Skeletal muscle cell (primary cell): ENCODE data around the gene KSR2.
"Not testable (repeated sequence)": the region's sequence is repeated elsewhere in the genome, so short reads cannot be mapped to it uniquely, and the experiment has no call there.

ENCODE experiments used
- DNase-seq: peaks from one replicate; pipeline ENCODE4 v3.0.0-alpha.2; 2010; ENCODE audit warnings: low read depth
- H3K4me3 ChIP-seq: 2 replicates; pipeline ENCODE4 v1.5.1; 2011; ENCODE audit warnings: low read depth, mild to moderate bottlenecking, control low read depth, low read length, moderate library complexity

KSR2 gene

DNA sequence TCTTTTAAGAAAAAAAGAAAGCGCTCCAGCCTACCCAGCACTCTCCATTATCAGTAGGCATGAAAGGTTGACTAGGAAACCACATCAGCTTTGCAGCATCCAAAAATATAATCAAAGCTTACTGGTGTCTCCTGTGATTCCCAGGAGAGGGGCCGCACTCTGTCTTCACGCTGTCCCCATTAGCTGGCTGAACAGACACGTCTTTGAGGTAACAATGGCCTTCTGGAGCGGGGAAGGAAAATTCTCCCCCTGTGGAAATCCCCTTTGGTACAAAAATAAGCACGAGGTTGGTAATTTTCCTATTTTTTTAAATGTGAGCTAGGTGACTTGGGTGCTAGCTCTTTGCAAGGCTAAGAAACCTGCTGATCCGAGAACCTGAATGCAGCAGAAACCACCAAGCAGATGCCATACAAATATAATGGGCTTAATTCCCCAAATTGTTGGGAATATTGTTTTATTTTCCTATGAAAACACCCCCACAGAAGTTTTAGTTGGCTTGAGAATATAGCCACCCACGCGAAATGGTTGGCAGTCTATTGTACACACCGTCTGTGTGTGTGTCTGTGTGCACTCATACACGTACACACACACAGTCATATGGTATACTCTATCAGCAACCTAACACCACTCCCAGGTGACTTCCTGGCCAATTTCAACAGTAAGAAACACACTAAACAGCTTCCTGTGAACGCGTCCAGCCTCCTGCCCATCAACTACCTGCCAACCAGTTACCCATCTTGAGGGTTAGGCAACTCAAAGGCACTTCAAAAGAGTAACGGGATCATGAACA is 71.2 kb downstream of the KSR2 start:
- DNase-seq: no peak

DNA sequence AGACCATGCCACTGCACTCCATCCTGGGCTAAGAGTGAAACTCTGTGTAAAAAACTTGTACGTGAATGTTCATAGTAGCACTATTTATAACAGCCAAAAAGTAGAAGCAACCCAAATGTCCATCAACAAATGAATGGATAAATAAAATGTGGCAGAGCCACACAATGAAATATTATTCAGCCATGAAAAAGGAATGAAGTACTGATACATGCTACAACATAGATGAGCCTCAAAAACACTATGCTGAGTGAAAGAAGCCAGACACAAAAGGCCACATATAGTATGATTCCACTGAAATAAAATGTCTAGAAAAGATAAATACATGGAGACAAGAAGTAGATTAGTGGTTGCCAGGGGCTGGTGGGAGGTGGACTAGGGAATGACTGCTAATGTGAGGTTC is 72.8 kb downstream of the KSR2 start:
- no peak overlapping the region for H3K4me3 ChIP-seq
- no peak for DNase-seq

More for the DNA sequence above, 71.2 kb downstream of the KSR2 start:
- H3K4me3 ChIP-seq: no peak overlapping the region

DNA sequence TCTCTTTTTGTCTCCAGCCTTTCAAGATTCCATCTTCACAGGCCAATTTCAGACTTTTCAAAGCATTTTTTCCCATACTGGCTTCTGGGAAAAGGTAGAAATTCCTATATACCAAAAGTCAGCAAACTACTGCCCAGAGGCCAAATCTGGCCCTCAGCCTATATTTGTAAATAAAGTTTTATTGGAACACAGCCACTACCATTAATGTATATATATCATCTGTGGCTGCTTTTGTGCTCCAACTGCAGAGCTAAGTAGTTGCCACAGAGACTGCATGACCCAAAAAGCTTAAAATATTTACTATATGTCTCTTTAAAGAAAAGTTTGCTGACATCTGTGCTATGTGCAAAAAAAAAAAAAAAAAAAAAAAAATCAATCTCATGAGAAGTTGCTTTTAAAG is 76.3 kb downstream of the KSR2 start:
- no peak for DNase-seq

DNA sequence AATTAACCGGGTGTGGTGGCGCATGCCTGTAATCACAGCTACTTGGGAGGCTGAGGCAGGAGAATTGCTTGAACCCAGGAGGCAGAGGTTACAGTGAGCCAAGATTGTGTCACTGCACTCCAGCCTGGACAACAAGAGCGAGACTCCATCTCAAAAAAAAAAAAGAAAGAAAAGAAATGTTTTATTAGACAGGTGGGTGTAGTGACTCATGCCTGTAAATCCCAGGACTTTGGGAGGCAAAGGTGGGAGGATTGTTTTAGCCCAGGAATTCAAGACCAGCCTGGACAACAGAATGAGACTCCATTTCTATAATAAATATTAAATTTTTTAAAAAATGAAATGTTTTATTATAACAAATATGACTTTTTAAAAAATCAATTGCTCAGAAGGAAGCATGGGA is 77.5 kb downstream of the KSR2 start:
- not testable (repeated sequence) for H3K4me3 ChIP-seq, DNase-seq

More for the DNA sequence above, 76.3 kb downstream of the KSR2 start:
- no peak overlapping the region for H3K4me3 ChIP-seq

DNA sequence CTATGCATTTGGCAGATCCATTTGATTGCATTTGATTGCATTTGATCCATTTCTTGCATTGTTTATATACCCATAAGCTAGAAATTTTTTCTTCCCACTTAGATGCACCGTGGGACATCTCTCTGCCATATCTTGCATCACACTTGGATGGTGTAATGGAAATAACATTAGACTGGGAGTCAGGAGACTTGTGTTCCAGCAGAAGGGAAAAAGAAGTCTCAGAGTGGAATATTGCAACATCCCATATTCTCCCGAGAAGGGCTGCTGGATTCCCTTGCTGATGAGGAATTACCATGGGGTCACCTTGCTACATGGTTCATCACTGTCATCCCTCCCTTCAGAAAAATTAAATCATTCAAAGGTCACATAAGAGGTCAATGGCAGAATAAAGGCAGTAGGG is 78.1 kb downstream of the KSR2 start:
- H3K4me3 ChIP-seq: no peak overlapping the region
- no peak for DNase-seq

DNA sequence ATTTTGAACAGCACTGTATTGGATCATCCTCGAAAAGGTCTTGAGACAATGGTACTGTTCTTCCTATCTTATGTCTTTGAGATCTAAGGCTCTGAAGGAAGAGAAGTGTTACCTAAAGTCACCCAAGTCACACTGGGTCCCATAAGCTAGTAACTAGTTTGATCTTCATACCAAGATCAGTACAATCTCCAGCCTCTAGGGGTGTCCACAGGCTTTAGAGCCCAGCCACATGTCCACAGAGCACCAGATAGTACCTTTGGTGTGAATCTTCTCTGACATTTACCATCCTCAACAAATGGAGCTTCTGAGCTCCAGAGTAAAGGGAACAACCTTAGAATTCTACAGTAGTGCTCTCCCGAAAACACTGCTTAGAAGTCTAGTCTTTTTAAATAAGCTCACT is 78.7 kb downstream of the KSR2 start:
- no peak for DNase-seq
- no peak overlapping the region for H3K4me3 ChIP-seq

DNA sequence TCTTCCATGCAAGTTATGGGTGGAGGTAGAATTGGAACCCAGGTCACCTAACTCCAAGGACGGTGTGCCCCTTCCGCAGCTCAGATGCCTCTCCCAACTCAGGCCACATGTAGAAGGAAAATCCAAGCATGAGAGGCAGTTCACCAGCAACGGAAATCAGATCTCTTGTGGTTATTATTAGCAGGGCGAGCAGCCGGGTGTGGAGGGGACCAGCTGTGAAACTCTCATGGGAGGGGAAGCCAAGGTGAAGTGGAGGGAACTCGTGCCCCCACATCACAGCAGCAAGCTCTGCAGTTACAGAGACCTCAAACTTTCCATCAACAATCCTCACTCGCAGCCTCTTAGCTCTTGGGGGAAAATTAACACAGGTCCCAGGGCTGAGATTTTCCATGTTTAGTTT is 79.7 kb downstream of the KSR2 start:
- DNase-seq: no peak

DNA sequence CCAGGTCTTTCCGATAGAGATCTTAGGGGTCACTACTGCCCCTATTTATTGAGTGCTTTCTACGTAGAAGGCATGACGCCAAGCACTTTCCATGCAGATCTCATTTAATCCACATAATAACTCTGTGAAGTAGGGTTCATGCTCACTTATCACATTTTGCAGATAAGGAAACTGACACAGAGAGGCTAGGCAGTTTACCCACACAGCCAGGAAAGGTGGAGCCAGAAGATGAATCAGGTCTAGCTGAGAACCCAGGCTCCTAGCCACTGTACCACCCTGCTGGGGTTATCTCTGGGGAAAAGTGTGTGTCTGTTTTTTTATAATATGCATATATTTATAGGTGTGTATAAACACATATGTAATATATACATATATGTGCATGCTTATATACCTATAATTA is 83.6 kb downstream of the KSR2 start:
- DNase-seq: no peak
- no peak overlapping the region for H3K4me3 ChIP-seq

More for the DNA sequence above, 79.7 kb downstream of the KSR2 start:
- no peak overlapping the region for H3K4me3 ChIP-seq

DNA sequence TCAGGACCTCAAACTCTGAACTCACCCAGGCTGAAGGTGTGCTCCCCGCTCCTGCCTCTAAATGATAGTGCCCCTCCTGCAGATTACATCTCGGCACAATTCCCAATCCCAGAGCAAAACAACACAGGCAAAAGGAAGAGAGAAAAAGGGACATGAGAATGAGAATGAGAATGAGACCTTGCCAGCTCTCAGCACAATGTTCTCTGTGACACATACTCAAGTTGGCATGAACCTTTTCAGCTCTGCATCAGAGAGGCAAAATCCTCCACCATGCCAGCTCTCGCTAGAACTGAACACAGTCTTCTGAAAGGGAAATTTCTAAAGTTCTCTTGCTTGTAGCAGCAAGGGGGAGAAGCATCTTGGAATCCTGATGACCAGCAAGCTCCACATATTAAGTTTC is 84.6 kb downstream of the KSR2 start:
- DNase-seq: no peak
- H3K4me3 ChIP-seq: no peak overlapping the region

DNA sequence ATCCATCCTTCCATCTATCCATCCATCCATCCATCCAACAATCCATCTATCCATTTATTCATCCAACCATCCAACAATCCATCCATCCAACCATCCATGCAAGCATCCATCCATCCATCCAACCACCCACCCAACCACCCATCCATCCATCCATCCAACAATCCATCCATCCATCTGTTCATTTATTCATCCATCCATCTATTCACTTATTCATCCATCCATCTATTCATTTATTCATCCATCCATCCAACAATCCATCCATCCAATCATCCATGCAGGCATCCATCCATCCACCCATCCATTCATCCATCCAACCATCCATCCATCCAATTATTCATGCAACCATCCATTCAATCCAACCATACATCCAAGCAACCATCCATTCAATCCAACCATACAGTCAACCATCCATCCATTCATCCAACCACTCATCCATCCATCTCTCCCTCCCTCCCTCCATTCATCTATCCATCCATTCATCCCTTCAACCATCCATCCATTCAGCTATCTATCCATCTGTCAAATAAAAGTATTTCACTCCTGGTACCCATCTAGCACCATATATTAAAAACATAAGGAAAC is 86.1 kb downstream of the KSR2 start:
- H3K4me3 ChIP-seq: no peak overlapping the region
- no peak for DNase-seq

DNA sequence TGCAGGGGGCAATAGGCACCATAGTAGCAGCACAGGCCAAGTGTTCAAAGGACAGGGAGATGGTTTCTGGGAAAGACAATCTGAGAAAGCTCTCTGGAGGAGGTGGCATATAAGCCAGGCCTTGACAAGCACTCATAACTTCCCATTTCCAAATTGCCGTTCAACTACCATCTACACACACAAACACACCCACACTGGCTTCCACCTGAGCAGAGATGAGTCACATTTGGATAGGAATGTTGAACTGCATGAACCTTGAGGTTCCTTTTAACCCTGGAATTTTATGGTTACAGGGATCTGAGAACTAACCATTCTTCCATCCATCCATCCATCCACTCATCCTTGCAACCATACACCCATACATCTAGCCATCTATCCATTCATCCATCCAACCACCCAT is 86.6 kb downstream of the KSR2 start:
- H3K4me3 ChIP-seq: no peak overlapping the region
- no peak for DNase-seq

DNA sequence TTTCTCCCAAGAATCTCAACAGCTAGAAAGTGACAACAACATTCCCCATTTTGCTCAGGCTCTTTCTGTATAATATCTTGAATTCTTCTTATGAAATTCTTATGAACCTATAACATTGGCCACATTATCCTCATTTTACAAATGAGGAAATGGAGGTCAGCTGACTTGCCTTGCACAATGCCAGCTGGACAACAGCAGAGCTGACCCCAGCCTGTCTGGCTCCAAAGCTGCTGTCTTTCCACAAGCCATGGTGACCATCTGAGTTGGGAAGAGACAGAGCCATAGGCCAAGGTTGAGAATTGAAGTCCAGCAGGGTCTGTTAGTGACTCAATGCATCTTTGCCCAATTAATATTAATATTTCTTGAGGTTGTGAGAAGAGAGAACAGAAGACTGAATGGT is 87.3 kb downstream of the KSR2 start:
- no peak for DNase-seq

DNA sequence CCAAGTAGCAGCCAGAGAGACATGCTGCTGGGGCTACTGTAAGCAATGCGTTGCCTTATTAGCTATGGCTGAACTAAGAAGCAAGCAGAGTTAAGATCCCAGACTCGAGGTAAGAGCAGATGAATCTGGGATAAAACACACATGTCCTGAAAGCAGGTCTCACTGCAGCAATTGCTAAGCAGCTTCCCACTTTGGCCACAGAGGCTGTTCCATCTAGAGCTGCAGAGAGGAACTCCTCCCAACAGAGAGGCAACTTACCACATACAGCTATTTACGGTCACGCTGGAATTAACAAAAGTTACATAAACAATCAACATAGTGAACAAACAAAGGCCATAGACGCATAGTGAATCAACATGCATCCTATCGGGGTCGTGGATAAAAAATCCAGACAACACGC is 90.2 kb downstream of the KSR2 start:
- DNase-seq: no peak
- H3K4me3 ChIP-seq: no peak overlapping the region

More for the DNA sequence above, 87.3 kb downstream of the KSR2 start:
- H3K4me3 ChIP-seq: no peak overlapping the region

DNA sequence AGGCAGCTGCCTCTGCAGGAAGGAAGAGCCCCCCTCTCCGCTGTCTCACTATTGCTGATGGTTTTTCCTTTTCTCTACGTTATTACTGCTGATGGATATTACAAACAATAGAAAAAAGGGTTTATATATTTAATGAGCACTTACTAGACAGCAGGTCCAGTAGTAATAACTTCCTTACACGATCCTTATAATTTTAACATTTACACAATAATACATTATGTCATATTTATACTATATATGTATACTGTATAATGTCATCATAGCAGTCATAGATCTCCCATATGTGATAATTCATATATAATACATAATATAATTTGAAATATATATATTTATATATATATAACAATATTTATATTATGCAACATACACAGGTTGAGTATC is 92.4 kb downstream of the KSR2 start:
- H3K4me3 ChIP-seq: no peak overlapping the region
- DNase-seq: no peak

DNA sequence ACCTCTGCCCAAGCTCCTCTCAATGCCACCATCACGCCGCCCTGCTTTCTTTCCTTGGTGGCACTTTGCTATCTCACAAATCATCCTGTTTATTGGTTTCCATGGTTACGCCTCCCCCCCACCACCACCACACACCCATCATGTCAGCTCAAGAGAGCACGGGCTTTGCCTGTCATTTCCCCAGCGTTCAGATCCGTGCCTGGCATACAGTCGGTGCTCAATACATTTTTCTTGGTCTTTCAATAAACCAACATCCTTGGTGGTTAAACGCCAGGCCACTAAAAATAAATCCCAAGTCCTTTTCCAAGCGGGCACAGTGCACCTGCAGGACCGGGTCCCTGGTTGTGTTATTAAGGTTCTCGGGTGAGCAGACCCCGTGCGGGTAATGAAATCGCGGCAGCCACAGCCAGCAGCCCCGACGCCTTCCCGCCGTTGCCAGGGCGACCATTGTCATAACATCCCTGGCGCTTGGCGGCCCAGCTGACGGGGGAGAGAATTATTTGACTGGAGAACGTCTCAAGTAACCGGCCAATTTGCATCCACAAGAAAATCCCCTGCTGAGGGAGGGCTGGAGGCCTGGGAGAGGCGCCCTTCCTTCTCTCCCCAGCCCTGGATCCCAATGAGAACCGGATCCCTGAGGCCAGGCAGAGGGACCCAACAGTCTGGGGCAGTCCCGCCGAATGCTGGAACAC is 92.9 kb downstream of the KSR2 start:
- no peak overlapping the region for H3K4me3 ChIP-seq
- no peak for DNase-seq

DNA sequence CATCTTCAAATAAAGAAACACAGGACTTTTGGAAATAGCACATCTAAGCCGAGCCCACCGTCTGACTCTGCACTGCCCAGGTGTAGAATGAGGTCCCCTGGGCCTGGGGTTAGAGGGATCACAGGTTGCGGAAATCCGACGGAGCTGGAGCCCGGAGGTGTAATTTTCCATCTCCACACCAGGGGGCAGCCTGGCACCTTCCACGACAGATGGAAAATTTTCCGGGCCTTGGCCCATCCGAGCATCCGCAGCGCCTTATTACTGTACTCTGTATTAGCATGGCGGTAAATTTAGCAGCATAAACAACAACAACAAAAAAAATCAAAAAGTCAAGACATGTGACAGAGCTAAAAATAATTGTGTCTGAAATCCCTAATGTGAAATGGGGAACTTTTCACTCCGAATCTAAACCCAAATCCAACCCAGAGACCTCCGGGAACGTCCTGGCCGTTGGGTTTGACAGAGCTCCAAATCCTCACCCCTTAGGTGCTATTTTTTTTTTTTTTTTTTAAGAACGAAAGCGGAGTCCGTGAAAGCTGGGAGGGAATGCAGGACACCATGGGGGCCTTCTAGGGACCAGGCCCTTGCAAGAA is 93.9 kb downstream of the KSR2 start:
- no peak overlapping the region for H3K4me3 ChIP-seq
- no peak for DNase-seq

DNA sequence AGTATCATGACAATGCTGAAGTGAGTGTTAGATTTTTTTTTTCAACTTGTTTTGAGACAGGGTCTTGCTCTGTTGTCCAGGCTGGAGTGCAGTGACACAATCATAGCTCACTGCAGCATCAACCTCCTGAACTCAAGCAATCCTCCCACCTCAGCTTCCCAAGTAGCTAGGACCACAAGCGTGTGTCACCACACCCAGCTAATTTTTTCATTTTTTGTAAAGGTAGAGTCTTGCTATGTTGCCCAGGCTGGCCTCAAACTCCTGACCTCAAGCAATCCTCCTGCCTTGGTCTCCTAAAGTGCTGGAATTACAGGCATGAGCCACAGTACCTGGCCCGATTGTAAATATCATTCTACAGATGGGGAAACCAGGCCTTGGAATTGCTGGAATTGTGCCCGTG is 94.6 kb downstream of the KSR2 start:
- DNase-seq, H3K4me3 ChIP-seq: not testable (repeated sequence)

DNA sequence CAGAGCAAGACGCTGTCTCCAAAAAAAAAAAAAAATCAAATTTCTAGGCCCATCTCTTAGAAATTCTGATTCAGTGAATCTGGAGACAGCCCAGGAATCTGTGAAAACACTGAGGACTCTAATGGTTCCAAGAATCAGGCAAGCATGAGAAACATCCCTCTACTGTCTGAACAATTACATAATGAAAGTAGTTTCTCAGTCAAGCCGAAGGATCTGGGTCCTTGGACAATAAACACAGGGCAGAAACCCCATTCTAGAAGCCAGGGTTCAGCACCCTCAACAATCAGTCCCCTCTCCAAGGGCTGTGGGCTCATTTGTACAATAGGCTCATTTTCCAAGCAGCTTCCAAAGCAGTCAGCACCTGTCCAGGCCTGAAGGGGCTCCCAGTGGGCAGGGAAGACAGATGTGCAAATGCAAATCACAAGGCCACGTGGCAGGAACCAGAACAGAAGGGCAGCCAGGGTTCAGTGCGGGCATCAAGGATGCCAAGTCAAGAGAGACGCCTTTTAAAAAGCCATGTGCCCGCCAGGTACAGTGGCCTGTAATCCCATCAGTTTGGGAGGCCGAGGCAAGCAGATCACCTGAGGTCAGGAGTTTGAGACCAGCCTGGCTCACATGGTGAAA is 96.1 kb downstream of the KSR2 start:
- DNase-seq: no peak
- no peak overlapping the region for H3K4me3 ChIP-seq

DNA sequence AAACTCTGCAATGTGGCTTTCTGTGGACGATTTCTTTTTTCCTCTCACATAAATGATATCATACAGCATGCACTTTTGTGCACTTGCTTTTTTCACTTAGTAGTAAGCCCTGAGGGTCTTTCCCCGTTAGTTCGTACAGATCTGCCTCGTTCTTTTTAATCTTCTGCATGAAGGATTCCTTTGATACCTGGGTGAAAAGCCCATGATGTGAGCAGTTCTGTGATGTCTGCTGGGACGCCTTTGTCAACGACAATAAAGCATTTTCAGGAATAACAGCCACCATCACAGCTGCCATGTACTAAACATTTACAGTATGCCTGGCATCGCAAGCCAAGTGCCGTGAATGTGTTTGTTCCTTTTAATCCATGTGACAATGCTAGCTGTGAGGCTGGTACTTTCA is 99.2 kb downstream of the KSR2 start:
- no peak for DNase-seq
- no peak overlapping the region for H3K4me3 ChIP-seq

DNA sequence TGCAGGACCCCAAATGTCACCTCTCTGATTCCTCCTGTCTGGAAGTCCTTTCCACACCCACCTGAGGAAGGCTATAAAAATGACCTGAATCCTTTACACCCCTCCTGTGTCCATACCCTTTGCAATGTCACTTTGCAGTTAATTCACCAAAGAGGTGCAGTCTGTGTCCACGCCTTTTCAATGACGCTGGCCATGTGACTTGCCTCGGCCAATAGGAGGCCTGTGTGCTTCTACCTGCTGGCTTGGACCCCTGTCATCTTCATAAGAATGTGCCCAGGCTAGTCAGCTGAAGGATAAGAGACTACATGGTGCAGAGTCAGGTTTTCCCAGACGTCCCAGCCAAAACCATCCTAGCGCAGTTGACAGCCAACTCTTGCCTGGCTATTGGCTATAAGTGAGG is 101.4 kb downstream of the KSR2 start:
- no peak for DNase-seq
- no peak overlapping the region for H3K4me3 ChIP-seq
